Measurements from ENCODE around the gene CDC14A. TPM values are rescaled to one million over a fixed set of nuclear protein-coding genes. Genes with fewer than 3 reads are reported as not detected.

Gene CDC14A
- 10 to 100 TPM; 17.4 to 58.5 (median 31.3) TPM for total RNA-seq
- 1 to 10 TPM; 3.8 to 4.5 (median 4.2) TPM for polyA plus RNA-seq
- long read RNA-seq, donor 1, partial matches to known transcripts = 0 of 1 reads
- long read RNA-seq, donor 1, other reads (novel, unspliced or antisense) = 0 of 1 reads
- long read RNA-seq, donor 2, full-length matches to known transcripts = 2 of 2 reads
- long read RNA-seq, donor 2, partial matches to known transcripts = 0 of 2 reads
- long read RNA-seq, donor 2, other reads (novel, unspliced or antisense) = 0 of 2 reads

DNA sequence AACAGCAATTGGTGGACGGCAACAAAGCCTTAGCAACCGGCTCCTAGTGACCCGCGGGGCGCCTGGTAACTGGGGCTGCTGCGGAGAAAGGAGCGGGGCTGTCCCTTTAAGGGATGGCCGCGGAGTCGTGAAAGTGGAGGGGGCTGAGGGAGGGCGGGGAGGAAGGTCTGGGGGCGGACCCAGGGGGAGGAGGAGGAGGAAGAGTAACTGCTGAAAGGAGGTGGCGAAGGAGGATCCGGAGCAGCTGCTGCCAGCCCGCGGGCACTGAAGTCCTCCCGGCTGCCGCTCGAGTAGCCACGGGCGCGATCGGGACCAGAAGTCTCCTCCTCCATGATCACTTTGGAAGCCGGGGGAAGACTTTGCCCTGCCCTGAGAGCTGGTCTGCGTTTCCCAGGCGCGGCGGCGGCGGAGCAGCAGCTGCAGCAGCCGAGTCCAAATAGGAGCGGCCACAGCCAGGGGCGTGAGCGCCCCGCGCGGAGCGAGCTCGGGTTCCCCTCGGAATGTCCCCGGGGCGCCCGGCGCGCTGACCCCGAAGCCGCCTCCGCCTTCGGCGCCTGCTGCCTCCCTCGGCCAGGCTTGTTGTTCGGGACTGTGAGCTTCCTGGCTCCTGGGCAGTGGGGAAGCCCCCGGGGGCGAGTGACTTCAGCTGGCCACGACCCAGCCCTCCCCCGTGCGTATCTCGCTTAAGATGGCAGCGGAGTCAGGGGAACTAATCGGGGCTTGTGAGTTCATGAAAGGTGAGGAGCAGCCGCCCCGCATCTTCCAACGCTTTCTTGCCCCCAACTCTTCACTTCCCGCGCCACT is at the start of gene CDC14A:
CDC14A (plus strand) TSS at position 240 of the 804 bp plus-strand sequence; CDS start at position 689, 449 bp downstream.
- Histone ChIP-seq H3K9me3 (no peaks in the 10 kb centered on the region), H3K27me3 (replicated peaks in 1 of 7) (no peaks in the 10 kb centered on the region), H3K27ac (peak within 1 kb of the TSS; percentile 88 to 96 (median 94)), H3K36me3 (peaks cover 0 to 11% (median 1%) of the 10 kb centered on the region in 6 donors), H3K4me3 (peak within 1 kb of the TSS; percentile 77 to 98 (median 96)), H3K4me1 (peaks cover 28 to 53% (median 42%) of the 10 kb centered on the region in 6 donors)
- WGBS, 5 donors = 0 to 1% (median 0%) methylated on average over 53 to 65 of the region's 65 CpGs
- intact Hi-C loops (cut with DNase I; ENCODE audit: low total_unique reads) = loop anchor here (10.0 kb wide), 3 partner anchors 88 to 218 kb away; partner anchors contain the start of genes RTCA, SASS6 and TRMT13
- peak; percentile 96 for DNase-seq
- TF ChIP-seq POLR2AphosphoS5 (IDR thresholded peaks at IDR 0.05) = peak; percentile 93 to 97 (median 95)
- peak in 1 of 11 experiments; percentile 12 for TF ChIP-seq CTCF (IDR thresholded peaks at IDR 0.05 in 8 of 11, conservative IDR thresholded peaks at IDR 0.05 in 3 of 11)
- peak; percentile 34 to 92 (median 54) for TF ChIP-seq POLR2A (IDR thresholded peaks at IDR 0.05)

DNA sequence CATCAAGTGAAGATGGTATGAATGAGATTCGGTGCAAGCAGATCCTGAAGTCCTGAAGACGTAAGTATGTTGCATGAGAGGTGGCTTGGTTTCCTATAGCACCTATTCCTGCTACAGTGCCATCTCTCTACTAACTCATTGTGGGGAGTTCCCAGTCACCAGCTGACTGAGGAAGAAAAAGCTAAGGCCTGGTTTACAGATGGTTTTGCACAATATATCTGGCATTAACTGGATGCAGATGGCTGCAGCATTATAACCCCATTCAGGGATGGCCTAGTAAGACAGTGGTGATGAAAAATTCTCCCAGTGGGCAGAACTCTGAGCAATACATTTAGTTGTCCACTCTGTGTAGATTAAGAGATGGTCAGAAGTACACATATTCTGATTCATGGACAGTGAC is 49.6 kb upstream of the CDC14A start:
- H3K4me3 ChIP-seq = no peak overlapping the region
- intact Hi-C loops (cut with DNase I; ENCODE audit: low total_unique reads) = no loop called here
- H3K9me3 ChIP-seq = no peaks in the 10 kb centered on the region
- WGBS, 5 donors = 92 to 97% (median 94%) methylated on average over 2 of the region's 2 CpGs
- TF ChIP-seq CTCF (IDR thresholded peaks at IDR 0.05 in 8 of 11, conservative IDR thresholded peaks at IDR 0.05 in 3 of 11) (no peak), POLR2AphosphoS5 (IDR thresholded peaks at IDR 0.05) (no peak), POLR2A (IDR thresholded peaks at IDR 0.05) (no peak)
- no peaks in the 10 kb centered on the region for H3K27me3 ChIP-seq (replicated peaks in 1 of 7)
- no peak overlapping the region for H3K27ac ChIP-seq
- H3K4me1 ChIP-seq = no peaks in the 10 kb centered on the region
- no peak for DNase-seq
- H3K36me3 ChIP-seq = no peaks in the 10 kb centered on the region

DNA sequence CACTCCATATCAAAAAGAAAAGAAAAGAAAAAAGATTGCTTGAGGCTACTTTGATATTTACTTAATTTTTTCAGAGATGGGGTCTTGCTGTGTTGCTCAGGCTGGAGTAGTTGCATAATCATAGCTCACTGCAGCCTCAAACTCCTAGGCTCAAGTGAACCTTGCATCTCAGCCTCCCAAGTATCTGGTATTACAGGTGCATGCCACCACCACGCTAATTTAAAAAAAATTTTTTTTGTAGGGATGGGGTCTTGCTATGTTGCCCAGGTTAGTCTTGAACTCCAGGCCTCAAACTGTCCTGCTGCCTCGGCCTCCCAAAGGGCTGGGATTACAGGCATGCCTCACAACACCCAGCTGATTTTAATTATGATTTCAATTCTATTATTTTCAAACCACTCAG is 48.1 kb upstream of the CDC14A start:
- 88 to 94% (median 92%) methylated on average over 2 of the region's 2 CpGs for WGBS, 5 donors
- no peak for TF ChIP-seq POLR2AphosphoS5 (IDR thresholded peaks at IDR 0.05)
- no peaks in the 10 kb centered on the region for H3K4me1 ChIP-seq
- intact Hi-C loops (cut with DNase I; ENCODE audit: low total_unique reads) = no loop called here
- H3K27ac ChIP-seq = no peak overlapping the region
- DNase-seq = no peak
- no peaks in the 10 kb centered on the region for H3K27me3 ChIP-seq (replicated peaks in 1 of 7)
- H3K4me3 ChIP-seq = no peak overlapping the region
- peaks cover 0 to 1% (median 0%) of the 10 kb centered on the region in 8 donors for H3K9me3 ChIP-seq
- H3K36me3 ChIP-seq = no peaks in the 10 kb centered on the region

DNA sequence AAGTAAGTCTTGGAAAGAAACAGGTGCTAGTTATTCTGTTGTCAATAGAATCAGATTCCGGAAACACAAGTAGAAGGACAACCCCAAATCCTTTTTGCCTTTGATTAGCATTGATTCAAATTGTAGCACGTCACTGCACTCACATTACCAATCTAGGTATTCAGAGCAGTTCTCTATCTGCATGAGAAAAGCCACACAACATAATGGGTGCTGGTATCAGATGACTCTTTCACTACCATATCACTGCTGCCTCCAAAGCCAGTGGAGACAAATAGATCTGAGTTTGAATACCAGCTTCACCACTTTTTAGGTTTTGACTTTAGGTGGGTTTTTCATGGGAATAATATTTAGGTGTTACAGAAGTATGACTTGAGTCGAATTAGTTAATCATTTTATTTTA is 47.4 kb upstream of the CDC14A start:
- Histone ChIP-seq H3K9me3 (peaks cover 0 to 8% (median 5%) of the 10 kb centered on the region in 8 donors), H3K4me1 (no peaks in the 10 kb centered on the region), H3K4me3 (no peak overlapping the region), H3K36me3 (no peaks in the 10 kb centered on the region), H3K27ac (no peak overlapping the region), H3K27me3 (replicated peaks in 1 of 7) (no peaks in the 10 kb centered on the region)
- 91 to 96% (median 94%) methylated on average over 3 of the region's 3 CpGs for WGBS, 5 donors
- no peak for DNase-seq
- intact Hi-C loops (cut with DNase I; ENCODE audit: low total_unique reads) = no loop called here
- no peak for TF ChIP-seq POLR2A (IDR thresholded peaks at IDR 0.05)
- no peak for TF ChIP-seq POLR2AphosphoS5 (IDR thresholded peaks at IDR 0.05)
- TF ChIP-seq CTCF (IDR thresholded peaks at IDR 0.05 in 8 of 11, conservative IDR thresholded peaks at IDR 0.05 in 3 of 11) = no peak
